ENCODE measurements around the gene TRIM66.

TRIM66 gene

DNA sequence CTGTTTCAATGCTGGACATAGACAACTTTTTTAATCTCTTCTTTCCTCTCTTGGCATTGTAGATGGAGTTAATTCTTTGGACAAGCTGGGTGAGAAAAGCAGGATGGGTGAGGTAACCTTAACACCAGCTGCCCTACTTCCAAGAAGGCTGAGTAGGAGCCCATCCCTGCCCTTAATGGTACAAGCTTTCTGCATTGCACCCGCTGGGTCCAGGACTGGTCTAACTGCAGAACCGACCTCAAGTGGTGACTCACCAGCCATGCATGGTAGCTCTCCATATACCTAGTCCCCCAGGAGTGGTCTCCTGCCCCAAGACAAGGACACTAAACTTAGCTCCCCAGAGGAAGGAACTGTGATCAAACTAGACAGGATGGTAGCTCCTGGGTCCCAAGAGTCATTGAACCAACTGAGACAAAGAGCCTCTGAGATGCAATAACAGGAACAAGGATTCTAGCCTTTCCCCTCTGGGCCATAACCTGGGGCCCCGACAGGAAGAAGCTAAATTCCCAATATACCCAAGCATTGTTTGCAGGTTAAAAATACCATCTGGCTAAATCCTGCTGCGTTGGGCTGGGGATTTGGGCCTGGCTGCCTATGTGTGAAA, 32.3 kb upstream of the TRIM66 start:
- no peak for DNase-seq (ENCODE audit: low spot score)

DNA sequence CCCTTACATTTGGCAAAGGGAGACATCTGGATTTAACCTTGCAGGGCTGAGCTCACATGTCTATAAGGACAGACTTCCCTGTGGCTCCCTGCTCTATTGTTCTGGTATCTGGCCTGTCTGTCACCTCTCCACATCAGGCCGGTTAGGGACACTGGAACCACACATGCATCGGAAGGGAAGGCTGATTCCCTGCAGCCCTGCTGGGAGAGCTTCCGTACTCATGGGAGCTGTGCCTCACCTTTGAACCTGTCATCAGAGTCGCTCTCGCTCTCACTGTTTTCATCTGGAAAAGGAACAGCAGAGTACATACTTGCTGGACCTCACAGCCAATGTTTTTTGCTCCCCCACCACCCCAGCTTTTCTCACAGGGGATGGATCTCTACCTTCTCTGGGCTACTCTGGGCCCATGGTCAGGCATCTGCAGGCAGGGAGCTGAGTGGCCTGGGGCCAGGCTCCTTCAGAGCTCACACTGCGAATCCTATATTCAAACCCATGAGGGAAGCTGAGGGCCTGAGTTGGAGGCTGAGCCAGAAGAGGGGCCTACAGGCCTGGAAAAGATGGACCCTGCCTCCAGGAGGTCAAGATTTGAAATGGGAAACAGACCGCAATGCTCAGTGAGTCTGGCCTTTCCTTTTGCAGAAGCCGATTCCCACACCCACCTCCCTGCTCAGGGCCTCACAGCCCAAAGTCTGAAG, 31.4 kb upstream of the TRIM66 start:
- DNase-seq (ENCODE audit: low spot score), result no peak

DNA sequence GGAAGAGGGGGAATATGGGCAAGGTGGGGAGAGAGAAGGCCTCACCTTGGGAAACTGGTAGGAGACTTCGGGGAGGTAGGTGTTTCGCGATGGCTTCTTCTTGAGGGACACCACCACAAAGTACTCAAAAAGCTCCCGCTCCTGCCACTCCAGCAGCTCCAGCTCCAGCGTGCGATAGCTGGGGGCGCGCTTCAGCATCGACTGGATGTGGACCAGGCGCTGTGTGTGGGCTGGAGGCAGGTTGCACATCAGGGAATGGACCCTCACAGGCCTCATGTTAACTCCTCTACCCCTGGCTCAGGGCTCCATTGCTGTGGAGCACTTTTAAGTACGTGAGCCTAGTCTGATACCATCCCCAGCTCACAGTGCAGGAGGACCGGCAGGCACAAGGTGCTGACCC, 30.0 kb upstream of the TRIM66 start:
- DNase-seq (ENCODE audit: low spot score), result no peak

DNA sequence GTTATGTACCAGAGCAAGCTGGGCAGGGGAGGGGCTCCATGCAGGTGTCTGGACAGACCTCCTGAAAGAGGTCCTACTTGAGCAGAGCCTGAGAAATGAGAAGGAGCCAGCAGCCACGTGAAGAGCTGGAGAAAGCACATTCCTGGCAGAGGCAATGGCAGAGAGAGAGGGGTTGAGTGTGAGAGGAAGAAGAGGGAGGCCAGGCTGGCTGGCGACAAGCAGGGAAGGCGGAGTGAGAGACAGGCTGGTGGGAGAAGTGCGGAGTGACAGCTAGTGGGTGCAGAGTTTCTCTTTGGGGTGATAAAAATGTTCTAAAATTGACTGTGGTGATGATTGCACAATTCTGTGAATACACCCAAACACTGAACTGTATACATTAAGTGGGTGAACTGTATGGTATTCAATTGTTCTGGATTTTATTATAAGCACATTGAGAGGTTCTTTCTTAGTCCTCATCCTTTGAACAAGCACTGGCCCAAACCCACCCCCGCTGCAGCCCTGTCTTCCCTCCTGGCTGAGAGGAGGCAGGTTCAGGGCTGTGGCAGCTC, 29.5 kb upstream of the TRIM66 start:
- DNase-seq (ENCODE audit: low spot score), result no peak

DNA sequence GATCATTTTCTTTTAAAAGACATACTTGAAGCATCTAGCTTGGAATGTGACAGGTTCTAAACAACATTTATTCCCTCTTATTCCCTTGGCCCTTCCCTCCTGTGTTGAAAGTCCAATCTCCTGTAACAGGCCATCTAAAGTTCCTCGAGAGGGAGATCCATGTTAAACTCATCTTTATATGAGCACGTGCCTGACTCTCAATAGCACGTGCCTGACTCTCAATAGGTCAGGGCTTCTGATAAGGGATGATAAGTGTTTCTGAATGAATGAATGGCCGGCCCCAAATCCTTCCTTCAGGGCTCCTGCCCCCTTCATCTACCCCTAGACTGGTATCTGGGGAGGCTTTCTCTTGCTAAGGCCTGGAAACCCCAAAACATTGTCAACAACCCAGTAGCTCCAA, 27.3 kb upstream of the TRIM66 start:
- no peak for DNase-seq (ENCODE audit: low spot score)

DNA sequence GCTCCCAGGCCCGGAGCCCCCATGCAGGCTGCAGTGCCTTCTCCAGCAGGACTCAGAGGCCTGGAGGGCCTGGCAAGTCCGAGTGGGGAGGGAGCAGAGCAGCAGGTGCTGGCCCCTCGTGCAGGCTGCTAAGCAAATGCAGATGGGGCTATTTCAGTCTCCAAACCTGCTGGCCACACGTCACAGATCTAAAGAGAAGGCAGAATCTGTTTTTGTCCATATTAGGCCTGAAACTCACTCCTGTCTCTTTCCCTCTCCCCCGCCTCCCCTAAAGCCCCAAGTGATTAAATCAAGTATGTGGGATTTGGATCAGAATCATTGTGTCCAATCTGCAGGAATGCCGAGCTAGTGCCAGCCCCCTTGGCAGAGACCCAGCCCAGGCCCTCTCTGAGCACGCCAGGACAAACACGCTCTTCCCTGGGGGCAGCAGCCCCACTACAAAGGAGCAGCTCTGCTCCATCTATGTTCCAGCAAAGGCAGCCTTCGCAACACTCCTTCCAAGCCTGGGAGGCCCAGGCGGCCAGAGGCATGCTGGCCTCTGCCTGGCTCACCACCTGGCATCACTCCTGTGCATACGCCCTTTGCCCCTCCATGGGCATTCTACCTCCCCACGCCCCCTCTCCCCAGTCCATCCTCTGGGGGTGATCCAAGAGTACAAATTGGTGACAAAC, 26.7 kb upstream of the TRIM66 start:
- DNase-seq (ENCODE audit: low spot score), result no peak

DNA sequence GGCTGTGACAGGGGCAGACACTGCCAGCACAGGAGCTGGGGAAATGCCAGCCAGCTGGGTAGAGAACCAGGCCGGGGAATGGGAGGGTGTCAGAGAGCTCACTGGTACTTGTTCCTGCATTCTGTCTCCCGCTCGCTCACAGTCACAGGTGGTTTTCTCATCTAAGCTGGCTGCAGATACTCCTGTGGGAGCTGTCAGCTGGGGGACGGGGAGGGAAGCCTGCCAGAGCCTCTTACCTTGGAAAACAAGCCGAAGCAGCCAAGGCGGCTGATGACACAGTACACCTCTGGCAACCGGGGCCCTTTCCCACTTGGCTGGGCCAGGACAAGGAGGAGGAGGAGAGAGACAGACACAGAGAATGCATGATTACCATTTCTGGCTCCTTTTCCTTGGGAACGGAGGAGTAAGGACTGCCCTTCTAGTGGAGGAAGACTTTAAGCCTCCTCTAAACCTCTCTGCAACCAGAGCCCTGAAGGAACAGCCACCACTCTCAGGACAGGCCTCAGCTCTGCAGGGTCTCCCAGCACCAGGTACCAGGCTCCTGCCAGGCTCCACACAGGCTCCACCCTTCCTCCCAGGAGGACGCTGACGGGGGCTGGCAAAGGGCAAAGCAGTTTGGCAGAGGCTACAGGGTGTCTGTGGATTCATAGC, 25.2 kb upstream of the TRIM66 start:
- no peak for DNase-seq (ENCODE audit: low spot score)

DNA sequence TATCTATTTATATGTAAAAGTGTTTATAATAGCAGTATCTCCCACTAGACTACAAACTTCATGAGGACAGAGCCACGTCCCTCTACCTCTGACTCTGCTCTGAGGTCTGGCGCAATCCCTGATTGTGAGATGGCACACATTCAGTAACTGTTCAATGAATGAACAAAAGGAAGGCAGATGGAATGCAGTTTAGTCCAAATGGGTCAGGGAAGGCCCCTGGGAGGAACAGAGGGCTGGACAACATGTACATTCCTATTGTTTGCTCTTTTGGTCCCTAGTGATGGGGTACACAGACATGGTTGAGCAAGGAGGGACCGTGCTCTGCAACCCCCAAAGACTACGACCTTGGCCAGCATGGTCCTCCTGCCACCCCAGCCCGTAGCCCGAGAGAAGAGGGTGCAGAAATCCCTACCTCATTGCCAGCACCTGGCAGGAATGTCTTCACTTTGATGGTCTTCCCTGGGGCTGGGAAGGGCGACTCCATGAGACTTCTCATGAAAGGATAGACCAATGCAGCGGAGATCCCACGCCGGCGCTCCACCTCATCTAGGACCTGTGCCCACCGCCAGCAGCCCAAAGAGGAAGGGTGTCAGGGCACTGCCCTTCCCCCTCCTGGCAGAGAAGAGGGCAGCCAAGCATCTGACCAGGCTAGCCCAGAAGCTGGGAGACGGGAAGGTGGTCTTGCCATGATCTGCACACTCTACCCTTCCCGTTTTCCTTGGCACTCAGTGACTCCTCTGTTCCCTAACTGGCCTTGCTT, 24.4 kb upstream of the TRIM66 start:
- DNase-seq (ENCODE audit: low spot score), result no peak

DNA sequence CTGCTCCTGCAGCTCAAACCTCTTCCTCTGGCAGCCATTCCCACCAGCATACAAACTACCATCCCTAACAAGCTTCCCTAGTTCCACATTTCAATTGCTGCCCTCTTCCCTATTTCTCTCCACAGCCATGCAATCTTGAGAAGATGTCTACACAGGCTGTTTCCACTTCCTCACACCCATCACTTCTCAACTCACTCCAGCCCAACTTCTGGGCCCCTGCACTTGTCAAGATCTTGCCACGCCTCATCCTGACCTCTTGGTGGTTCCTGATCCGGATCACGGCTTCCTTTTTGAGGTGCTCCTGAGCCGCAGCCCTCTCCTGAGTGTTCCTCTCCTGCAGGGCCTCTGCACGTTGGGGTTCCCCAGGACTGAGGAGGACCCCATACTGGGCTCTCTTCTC, 22.7 kb upstream of the TRIM66 start:
- no peak for DNase-seq (ENCODE audit: low spot score)

DNA sequence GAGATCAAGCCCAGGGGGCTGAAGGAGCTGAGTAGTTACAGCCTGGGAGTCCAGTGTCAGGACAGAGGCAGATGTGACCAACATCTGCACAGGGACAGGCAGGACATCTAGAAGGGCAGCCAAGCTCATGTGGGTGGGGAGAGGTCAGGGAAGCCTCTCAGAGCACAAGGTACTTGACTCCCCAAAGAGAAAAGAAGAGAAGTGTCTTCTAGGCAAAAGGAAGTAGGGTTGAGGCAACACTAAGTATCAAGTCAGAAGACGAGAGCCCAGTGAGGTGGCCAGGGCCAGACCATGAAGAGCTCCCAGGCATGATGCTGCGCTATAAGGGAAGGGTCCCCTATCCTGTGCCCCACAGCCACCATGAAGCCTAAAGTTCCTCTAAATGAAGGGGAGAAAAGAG, 21.7 kb upstream of the TRIM66 start:
- DNase-seq (ENCODE audit: low spot score), result no peak

DNA sequence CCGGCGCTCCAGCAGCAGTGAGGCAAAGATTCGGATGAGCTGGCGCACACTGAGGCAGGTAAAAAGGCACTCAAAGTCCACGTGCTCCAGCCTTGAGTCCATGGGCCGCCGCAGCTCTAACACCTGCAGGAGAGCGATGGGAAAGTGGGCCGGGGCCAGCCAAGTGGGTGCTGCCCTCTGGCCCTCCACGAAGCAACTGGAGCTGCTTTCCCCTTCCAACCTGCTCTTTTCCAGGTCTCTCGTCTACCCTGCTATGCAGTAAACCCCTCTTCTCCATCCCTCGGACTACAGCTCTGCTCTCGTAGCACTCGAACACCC, 20.1 kb upstream of the TRIM66 start:
- no peak for DNase-seq (ENCODE audit: low spot score)

DNA sequence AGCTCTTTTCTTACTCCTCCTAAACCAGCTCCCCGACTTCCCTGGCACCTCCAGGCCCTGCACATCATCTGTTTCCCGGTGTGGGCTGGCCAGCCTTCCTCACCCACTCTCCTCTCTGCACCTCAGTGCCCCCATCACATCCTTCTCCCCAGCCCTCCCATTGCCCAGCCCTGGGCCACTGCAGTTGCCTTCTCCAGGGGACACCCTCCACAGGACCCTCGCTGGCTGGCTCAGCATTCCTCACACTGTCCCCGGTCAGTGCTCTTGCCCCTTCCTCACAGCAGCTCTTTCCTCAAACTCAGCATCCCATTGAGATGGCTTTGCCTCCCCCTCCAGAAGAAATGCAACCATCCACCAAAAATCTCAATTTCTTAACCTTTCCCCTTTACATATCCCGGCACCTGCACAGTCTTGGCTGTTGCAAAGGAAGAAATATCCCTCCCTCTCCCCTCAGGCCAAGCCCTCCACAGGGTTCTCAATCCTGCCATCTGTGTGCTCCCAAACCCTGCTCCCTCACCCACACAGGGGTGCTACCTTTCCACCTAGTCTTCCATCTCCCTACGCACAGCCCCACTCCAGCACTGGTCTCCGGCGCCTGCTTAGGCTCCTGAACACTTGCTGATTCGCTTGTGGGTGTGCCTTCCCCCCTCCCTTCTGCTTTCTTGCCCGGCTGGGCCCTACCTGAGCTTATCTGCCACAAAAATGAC, 19.6 kb upstream of the TRIM66 start:
- no peak for DNase-seq (ENCODE audit: low spot score)

DNA sequence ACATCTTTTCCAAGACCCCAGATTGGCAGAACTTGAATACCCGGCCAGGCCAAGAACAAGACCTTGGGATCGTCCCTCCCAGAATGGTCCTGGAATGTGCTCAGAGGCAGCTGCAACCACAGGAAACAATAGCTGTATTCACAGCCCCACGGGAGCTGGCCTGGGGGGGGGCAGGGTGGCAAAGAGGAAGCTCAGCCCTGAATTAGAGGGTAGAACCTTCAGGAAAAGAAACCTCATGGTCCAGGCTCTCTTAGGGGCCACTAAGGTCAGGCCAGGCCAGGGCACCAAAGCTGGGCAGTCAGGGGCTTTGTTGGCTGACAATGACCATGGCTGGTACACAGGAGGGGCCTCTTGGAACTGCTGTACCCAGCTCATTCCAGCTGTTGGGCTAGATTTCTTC, 17.4 kb upstream of the TRIM66 start:
- no peak for DNase-seq (ENCODE audit: low spot score)

DNA sequence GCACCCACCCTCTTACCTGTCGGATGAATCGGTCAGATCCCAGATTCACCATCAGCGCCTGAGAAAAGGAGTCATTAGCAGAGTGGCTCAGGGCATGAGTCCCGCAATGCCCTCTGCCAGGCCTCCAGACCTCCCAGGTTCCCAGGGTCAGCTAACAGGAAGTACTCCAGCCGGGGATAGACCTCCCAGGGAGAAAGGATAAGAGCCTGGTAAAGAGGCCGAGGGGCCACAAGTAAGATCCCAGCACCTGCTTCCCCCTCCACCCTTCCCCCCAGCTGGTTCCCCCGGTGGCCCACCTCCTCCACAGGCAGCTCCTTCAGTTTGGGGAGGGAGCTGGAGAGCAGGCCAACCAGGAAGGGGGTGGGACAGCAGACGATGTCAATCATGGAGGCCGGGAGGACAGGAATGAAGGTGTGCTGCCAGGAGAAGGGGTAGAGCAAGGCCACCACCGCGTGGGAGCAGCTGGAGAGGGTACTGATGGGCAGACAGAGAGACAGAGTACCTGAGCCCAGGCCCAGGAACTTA, 16.5 kb upstream of the TRIM66 start:
- DNase-seq (ENCODE audit: low spot score), result no peak

DNA sequence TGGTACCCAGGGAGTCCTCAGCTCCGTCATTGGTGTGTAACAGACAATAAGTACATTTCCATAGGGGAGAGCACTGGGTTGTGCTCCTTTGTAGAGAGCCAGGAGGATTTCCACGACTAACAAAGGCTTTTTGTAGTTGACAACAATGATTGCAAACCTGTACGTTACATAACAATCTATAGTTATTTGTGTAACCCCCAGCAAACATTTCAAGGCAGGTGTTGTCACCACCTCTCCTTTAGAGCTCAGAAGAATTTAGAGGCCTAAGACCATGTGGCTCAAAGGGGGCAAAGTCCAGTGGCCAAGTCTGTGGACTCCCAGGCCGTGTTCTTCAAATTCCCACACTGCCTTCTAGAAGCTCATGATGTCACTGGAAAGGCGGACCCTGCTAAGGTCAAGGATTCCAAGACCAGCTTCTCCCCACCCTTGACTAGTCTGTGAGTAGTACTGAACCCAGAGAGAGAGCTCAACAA, 15.9 kb upstream of the TRIM66 start:
- no peak for DNase-seq (ENCODE audit: low spot score)

DNA sequence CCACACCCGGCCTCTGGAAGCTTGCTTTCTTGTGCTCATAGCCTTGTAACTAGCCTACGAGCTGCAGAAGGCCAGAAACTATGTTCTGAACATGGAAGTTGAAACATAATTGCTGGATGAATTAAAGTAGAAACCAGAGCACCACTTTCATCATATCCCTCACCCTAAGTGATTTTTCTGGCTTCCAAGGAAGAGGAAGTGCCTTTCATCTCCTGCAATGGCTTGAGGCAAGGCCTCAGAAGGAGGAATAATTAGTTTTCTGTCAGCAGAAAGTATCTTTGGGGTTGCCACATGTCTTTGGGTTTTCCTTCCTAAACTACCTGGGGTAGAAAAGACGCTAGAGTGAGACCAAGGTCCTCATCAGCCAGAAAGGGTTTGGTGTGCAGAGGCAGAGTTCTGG, 14.6 kb upstream of the TRIM66 start:
- no peak for DNase-seq (ENCODE audit: low spot score)

DNA sequence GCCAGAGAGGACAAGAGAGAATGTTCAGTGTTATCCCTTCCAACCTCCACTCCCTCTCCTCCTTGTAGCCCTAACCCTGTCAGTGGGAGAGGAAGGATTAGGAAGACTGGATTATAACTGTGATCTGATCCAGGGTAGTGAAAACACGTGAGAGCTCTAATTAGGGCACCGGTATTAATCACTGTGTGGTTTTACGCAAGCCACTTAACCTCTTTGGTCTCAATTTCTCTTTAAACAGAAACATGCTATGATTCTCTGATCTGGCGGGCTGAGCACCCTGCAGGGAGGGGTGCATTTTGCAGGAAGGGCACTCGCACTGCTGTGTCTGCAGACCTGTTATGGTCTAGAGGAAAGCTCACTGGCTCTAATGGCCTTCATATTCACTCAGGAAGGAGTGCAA, 11.7 kb upstream of the TRIM66 start:
- DNase-seq (ENCODE audit: low spot score), result no peak

DNA sequence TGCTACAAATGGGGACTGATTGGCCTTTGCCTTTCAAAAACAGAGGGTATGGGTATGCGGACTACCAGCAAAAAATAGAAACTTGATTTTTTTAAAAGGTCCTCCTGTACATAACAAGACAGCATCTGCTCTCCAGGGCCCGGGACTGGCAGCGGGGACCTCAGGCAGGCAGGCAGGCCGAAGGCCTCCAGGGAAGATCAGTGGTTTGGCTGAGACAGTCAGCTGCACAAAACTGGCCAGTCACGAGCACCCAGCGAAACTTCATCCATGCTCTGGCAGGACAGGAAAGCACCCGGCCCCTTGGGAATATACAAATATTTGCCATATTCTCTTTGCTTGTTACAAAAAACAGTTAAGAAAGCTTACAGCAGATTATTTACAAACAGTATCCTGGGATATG, 11.1 kb upstream of the TRIM66 start:
- no peak for DNase-seq (ENCODE audit: low spot score)

DNA sequence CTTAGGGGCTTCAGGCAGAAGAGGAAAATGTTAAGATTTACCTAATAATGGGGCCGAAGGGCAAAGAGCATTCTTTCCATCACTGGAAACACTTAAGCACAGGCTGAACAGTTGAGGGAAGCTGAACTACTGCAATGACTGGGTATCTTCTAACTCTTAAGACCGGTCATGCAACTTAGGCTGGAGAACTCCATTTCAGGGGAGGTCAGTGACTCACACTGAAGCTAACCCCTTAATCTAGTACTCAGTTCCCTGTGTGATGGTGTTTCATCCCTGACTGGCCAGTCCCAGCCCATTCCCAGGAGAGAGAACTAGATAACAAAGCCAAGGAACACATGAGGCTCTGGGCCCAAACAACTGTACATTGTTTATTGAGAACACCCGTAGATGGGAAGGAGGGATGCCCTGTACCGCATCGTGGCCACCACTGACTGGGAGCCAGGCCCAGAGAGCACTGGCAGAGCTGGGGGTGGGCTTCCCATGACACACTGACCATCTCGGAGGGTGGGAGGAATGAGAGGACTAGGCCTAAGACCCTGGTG, 10.6 kb upstream of the TRIM66 start:
- no peak for DNase-seq (ENCODE audit: low spot score)

DNA sequence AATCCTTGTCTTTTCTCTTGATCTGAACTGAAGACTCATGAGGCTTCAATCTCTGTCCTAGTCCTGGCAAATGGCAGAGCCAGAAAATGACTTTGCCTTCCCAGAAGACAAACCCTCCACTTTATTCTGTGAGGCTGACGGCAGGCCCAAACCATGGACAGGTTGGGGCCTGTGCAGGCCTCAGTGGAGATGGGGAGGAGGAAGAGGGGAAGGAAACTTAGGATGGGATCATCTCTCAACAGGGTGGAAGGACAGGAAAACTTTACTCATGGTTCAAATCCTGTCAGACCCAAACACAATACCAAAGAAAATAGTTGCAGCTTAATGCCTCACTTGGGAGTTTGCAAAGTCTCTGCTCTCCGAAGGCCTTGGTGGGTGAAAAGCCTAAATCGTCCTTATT, 10.0 kb upstream of the TRIM66 start:
- DNase-seq (ENCODE audit: low spot score), result no peak

DNA sequence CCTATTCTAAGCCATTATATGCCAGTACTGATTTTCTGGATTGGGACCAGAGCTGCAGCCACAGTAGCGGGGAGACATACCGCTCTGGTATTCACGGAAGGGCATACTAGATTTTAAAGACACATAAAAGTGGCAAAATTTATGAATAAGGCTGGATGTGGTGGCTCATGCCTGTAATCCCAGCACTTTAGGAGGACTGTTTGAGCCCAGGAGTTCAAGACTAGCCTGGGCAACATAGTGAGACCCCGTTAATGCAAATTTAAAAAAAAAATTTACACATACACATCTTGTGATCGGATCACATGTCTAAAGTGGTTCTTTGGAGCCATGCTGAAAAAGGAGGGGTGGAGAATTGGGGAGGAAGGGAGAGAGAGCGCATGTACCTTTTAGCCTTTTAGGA, 9.1 kb upstream of the TRIM66 start:
- no peak for DNase-seq (ENCODE audit: low spot score)
